H1 (cell line): ENCODE measurements around the gene BCKDHA. TPM values are rescaled to one million over a fixed set of nuclear protein-coding genes. Genes with fewer than 3 reads are reported as not detected.

ENCODE experiments used
- CTCF ChIA-PET: fragments of 300-600 bp; sonication (Branson Sonifier 250); formaldehyde crosslinking; loops from one replicate; lab custom pipeline; 2021; ENCODE audit not compliant: partially characterized antibody; lab: Charles Lee
- POLR2A ChIA-PET: fragments of 300-600 bp; sonication (Branson Sonifier 250); formaldehyde crosslinking; loops from one replicate; lab custom pipeline; 2021; ENCODE audit warnings: inconsistent platforms; ENCODE audit not compliant: partially characterized antibody; lab: Charles Lee
- DNase-seq, 2 experiments: peaks; one replicate each; pipeline versions ENCODE4 v3.0.0 to v3.0.0-alpha.2; 2010 to 2022; ENCODE audit warnings: low spot score in 2 of 2, low read depth in 1 of 2, mixed read lengths in 1 of 2
- FAIRE-seq: peaks from 2 replicates; lab custom pipeline; 2011; peaks lifted over from hg19 to GRCh38; lab: Jason Lieb, UNC
- H2AFZ ChIP-seq: 2 replicates; pipeline ENCODE4 v1.8.1; 2012; ENCODE audit warnings: low read length, inconsistent platforms
- H2AK5ac ChIP-seq: 2 replicates; pipeline ENCODE4 v1.6.1; 2013; ENCODE audit warnings: low read depth, low read length
- H2BK120ac ChIP-seq: replicated peaks from 2 replicates; pipeline ENCODE3; 2013; ENCODE audit warnings: low read depth, low read length, inconsistent platforms
- H2BK12ac ChIP-seq: 2 replicates; pipeline ENCODE4 v1.6.1; 2013; ENCODE audit warnings: low read depth, low read length
- H2BK15ac ChIP-seq: 2 replicates; pipeline ENCODE4 v1.6.1; 2013; ENCODE audit warnings: low read length
- H2BK20ac ChIP-seq: 2 replicates; pipeline ENCODE4 v1.6.1; 2013; ENCODE audit warnings: low read length
- H2BK5ac ChIP-seq: 2 replicates; pipeline ENCODE4 v1.6.1; 2013; ENCODE audit warnings: low read depth, low read length
- H3K14ac ChIP-seq: 2 replicates; pipeline ENCODE4 v1.6.1; 2013; ENCODE audit warnings: inconsistent platforms; ENCODE audit not compliant: insufficient read length
- H3K18ac ChIP-seq: 2 replicates; pipeline ENCODE4 v1.6.1; 2013; ENCODE audit warnings: low read length; ENCODE audit errors: extremely low read depth
- H3K23ac ChIP-seq: 2 replicates; pipeline ENCODE4 v1.6.1; 2013; ENCODE audit warnings: inconsistent platforms; ENCODE audit not compliant: insufficient read length
- H3K23me2 ChIP-seq: 2 replicates; pipeline ENCODE4 v1.6.1; 2013; ENCODE audit warnings: low read depth, low read length
- H3K27ac ChIP-seq: 2 replicates; pipeline ENCODE4 v1.6.1; 2011; ENCODE audit warnings: low read depth, low read length, inconsistent platforms
- H3K27me3 ChIP-seq, 4 experiments: replicated peaks in 1 of 4; 1 replicate in 1 of 4; 2 replicates in 3 of 4; pipeline versions ENCODE4 v1.6.1 to v1.8.1; 2011 to 2013; ENCODE audit warnings: low read length in 3 of 4, mild to moderate bottlenecking in 3 of 4, inconsistent platforms in 2 of 4, mixed read lengths in 2 of 4, moderate library complexity in 1 of 4; ENCODE audit not compliant: control insufficient read depth in 3 of 4, insufficient read depth in 3 of 4; ENCODE audit errors: extremely low read depth in 1 of 4
- H3K36me3 ChIP-seq, 4 experiments: 2 replicates each; pipeline versions ENCODE4 v1.6.1 to v1.8.1; 2011 to 2013; ENCODE audit warnings: mild to moderate bottlenecking in 4 of 4, low read length in 3 of 4, moderate library complexity in 2 of 4, control low read depth in 1 of 4, inconsistent platforms in 1 of 4; ENCODE audit not compliant: insufficient read depth in 4 of 4, control insufficient read depth in 2 of 4
- H3K4ac ChIP-seq: replicated peaks from 2 replicates; pipeline ENCODE3; 2013; ENCODE audit warnings: low read length, low read depth, mixed read lengths, inconsistent platforms; ENCODE audit not compliant: insufficient read length
- H3K4me1 ChIP-seq, 4 experiments: replicated peaks in 1 of 4; 1 replicate in 1 of 4; 2 replicates in 3 of 4; pipeline versions ENCODE4 v1.6.1 to v1.8.1; 2011 to 2013; ENCODE audit warnings: low read length in 3 of 4, inconsistent platforms in 2 of 4, mixed read lengths in 1 of 4; ENCODE audit not compliant: insufficient read depth in 4 of 4, control insufficient read depth in 3 of 4
- H3K4me2 ChIP-seq, 2 experiments: 2 replicates each; pipeline versions ENCODE4 v1.6.1 to v1.8.1; 2011 to 2013; ENCODE audit warnings: low read depth in 2 of 2, low read length in 2 of 2, control low read depth in 1 of 2, inconsistent platforms in 1 of 2, mild to moderate bottlenecking in 1 of 2; ENCODE audit not compliant: insufficient read depth in 1 of 2
- H3K4me3 ChIP-seq, 4 experiments: fragments of 200-600, 300-600 bp in 1 of 4; sonication (generic), shearing (Covaris generic), sonication (Bioruptor Twin) in 1 of 4; 2 replicates each; pipeline versions ENCODE4 v1.5.1 to v1.8.1; 2011 to 2016; ENCODE audit warnings: low read length in 4 of 4, low read depth in 3 of 4, control low read depth in 2 of 4, inconsistent platforms in 2 of 4, mild to moderate bottlenecking in 2 of 4, mixed read lengths in 1 of 4, moderate library complexity in 1 of 4; ENCODE audit not compliant: insufficient read depth in 2 of 4; ENCODE audit errors: extremely low read depth in 1 of 4
- H3K56ac ChIP-seq: replicated peaks from 2 replicates; pipeline ENCODE3; 2013; ENCODE audit warnings: low read depth, mild to moderate bottlenecking, mixed read lengths, low read length, inconsistent platforms; ENCODE audit not compliant: insufficient read length
- H3K79me1 ChIP-seq: 2 replicates; pipeline ENCODE4 v1.6.1; 2013; ENCODE audit warnings: low read depth, low read length, control low read depth
- H3K79me2 ChIP-seq, 2 experiments: 2 replicates each; pipeline versions ENCODE4 v1.6.1 to v1.8.1; 2012 to 2013; ENCODE audit warnings: low read length in 2 of 2, mild to moderate bottlenecking in 2 of 2, inconsistent platforms in 1 of 2; ENCODE audit not compliant: insufficient read depth in 2 of 2, control insufficient read depth in 1 of 2
- H3K9ac ChIP-seq, 4 experiments: replicated peaks in 1 of 4; 1 replicate in 1 of 4; 2 replicates in 3 of 4; pipeline versions ENCODE4 v1.6.1 to v1.8.1; 2011 to 2013; ENCODE audit warnings: low read depth in 3 of 4, low read length in 3 of 4, control low read depth in 2 of 4, mild to moderate bottlenecking in 2 of 4, moderate library complexity in 2 of 4, inconsistent platforms in 1 of 4; ENCODE audit errors: extremely low read depth in 1 of 4
- H3K9me3 ChIP-seq, 2 experiments: 2 replicates each; pipeline versions ENCODE4 v1.6.1 to v1.8.1; 2012 to 2013; ENCODE audit warnings: mild to moderate bottlenecking in 2 of 2, moderate library complexity in 2 of 2, control low read depth in 1 of 2, inconsistent platforms in 1 of 2, low read depth in 1 of 2, low read length in 1 of 2, mixed read lengths in 1 of 2; ENCODE audit not compliant: insufficient read depth in 2 of 2
- H4K20me1 ChIP-seq, 2 experiments: replicated peaks in 1 of 2; 2 replicates each; pipeline versions ENCODE3 to v1.8.1; 2011 to 2013; ENCODE audit warnings: inconsistent platforms in 2 of 2, low read length in 2 of 2, mild to moderate bottlenecking in 1 of 2; ENCODE audit not compliant: insufficient read depth in 2 of 2, control insufficient read depth in 1 of 2
- H4K5ac ChIP-seq: 2 replicates; pipeline ENCODE4 v1.6.1; 2013; ENCODE audit warnings: low read length, low read depth, mixed read lengths, inconsistent platforms; ENCODE audit not compliant: insufficient read length
- H4K8ac ChIP-seq: 2 replicates; pipeline ENCODE4 v1.8.0; 2013; ENCODE audit warnings: mild to moderate bottlenecking, moderate library complexity, low read length, inconsistent platforms; ENCODE audit not compliant: insufficient read depth; ENCODE audit errors: extremely low read depth
- H4K91ac ChIP-seq: replicated peaks from 2 replicates; pipeline ENCODE3; 2013; ENCODE audit warnings: low read length, mixed read lengths, inconsistent platforms; ENCODE audit not compliant: insufficient read length
- POLR2A ChIP-seq, 2 experiments: IDR thresholded peaks; 1 replicate in 1 of 2; 2 replicates in 1 of 2; pipeline ENCODE4 v1.6.1; 2011; ENCODE audit warnings: low read depth in 2 of 2, low read length in 2 of 2, mild to moderate bottlenecking in 2 of 2; ENCODE audit errors: control extremely low read depth in 1 of 2
- SP1 ChIP-seq: IDR thresholded peaks from 2 replicates; pipeline ENCODE4 v1.6.1; 2011; ENCODE audit warnings: low read depth, low read length
- TAF7 ChIP-seq: optimal IDR thresholded peaks from 2 replicates; pipeline ENCODE3; 2011; ENCODE audit warnings: low read depth, mild to moderate bottlenecking, inconsistent platforms, low read length, moderate library complexity, borderline replicate concordance
- WGBS, 2 experiments: shearing (Covaris generic) in 1 of 2; methylation state at CpG; one replicate each; pipeline versions ENCODE4 v1.1.6 to v1.1.7; 2013 to 2015; ENCODE audit warnings: low lambda C conversion rate in 2 of 2, mixed read lengths in 2 of 2, inconsistent platforms in 1 of 2, low coverage in 1 of 2, missing lambda C conversion rate in 1 of 2; ENCODE audit not compliant: insufficient replicate concordance in 2 of 2, insufficient coverage in 1 of 2, insufficient read length in 1 of 2; ENCODE audit errors: extremely low coverage in 1 of 2, missing lambda C conversion rate in 1 of 2; 5-methylcytosine and 5-hydroxymethylcytosine counted together
- polyA plus RNA-seq, 7 experiments: library from polyadenylated mRNA; depleted of rRNA in 3 of 7; stranded (reverse) in 5 of 7; unstranded in 2 of 7; fragments of >200 nt in 5 of 7; fragments of 200-250 nt in 2 of 7; gene quantifications; 1 replicate in 5 of 7; 2 replicates in 1 of 7; 4 replicates in 1 of 7; pipeline versions ENCODE4 v1.2.1 to v1.2.3, GENCODE V29; 2011 to 2013; ENCODE audit warnings: missing spikeins in 2 of 7, mixed read lengths in 2 of 7
- total RNA-seq: library from RNA; stranded (reverse); fragmentation: NEBNext Ultra II Directional; extraction: Animal tissue kit (Norgen Biotek cat#: 25700); gene quantifications from 2 replicates; pipeline ENCODE4 v1.2.1, GENCODE V29; 2021
- TF ChIP-seq, protein P1 (sequence below), 3 experiments: IDR thresholded peaks; 1 replicate in 2 of 3; 2 replicates in 1 of 3; pipeline versions ENCODE4 v1.5.1 to v1.6.1; 2011; ENCODE audit warnings: low read length in 3 of 3, mild to moderate bottlenecking in 3 of 3, inconsistent platforms in 2 of 3, low read depth in 1 of 3, moderate library complexity in 1 of 3; ENCODE audit not compliant: insufficient read depth in 1 of 3; ENCODE audit errors: control extremely low read depth in 1 of 3

Gene BCKDHA
- total and polyA plus RNA-seq, 2 of the 8 experiments (the other 6 are each of a cell fraction or from before 2014, with no cell fraction given) = 14.2 to 69.6 TPM

DNA sequence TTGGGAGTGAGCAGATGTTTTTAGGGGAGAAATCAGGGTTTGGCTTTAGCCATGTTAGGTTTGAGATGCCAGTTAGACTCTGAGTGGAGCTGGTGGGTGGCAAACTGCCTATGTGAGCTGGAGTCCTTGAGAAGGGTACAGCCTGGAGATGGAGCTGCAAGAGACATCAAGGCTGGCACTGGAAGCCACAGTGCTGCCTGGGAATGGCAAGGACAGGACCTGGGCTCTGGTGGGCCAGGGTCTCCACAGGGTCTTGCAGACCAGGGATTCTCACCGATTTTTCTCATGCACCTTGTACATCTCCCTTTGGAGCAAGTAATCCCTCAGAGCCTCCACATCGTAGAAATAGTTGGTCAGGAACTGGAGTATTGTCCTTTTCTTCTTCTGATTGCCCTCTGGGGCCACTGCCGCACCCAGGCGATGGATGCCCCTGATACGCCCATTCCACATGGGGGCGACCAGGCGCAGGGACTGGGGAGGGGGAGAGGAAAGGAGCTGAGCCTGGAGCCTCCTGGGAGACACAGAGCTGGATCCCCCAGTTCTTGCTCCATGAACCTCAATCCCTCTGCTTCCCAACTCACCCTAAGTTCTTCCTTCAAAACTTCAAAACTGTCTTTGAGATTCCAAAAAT lies 40.4 kb downstream of the BCKDHA start:
- Histone ChIP-seq H3K79me2 (peaks cover 0 to 8% of the 10 kb centered on the region in 2 experiments; a peak in 1 of 4 replicates), H3K27ac (no peak overlapping the region), H4K20me1 (peaks cover 0 to 2% of the 10 kb centered on the region in 2 experiments), H3K4me2 (no peak overlapping the region; a peak in 1 of 4 replicates), H2BK120ac (no peak overlapping the region), H2BK20ac (no peak overlapping the region), H2BK12ac (no peak overlapping the region), H2AFZ (no peak overlapping the region), H3K4ac (no peak overlapping the region), H2BK15ac (no peak overlapping the region), H3K36me3 (peaks cover under 1 to 11% (median 5%) of the 10 kb centered on the region in 4 experiments; a peak in 5 of 8 replicates), H3K27me3 (no peaks in the 10 kb centered on the region), H3K9me3 (no peaks in the 10 kb centered on the region), H3K4me3 (no peak overlapping the region), H3K23ac (no peak overlapping the region), H3K9ac (no peak overlapping the region), H2AK5ac (no peak overlapping the region), H4K5ac (no peak overlapping the region), H4K91ac (no peak overlapping the region), H3K14ac (no peak overlapping the region), H3K23me2 (peaks cover 2% of the 10 kb centered on the region; the same call in 1 of the 2 replicates), H4K8ac (no peak overlapping the region), H3K18ac (no peak overlapping the region), H2BK5ac (no peak overlapping the region), H3K4me1 (no peaks in the 10 kb centered on the region), H3K56ac (no peak overlapping the region), H3K79me1 (0 out of 2 replicates have a peak, but pooled peaks cover 4% of the 10 kb centered on the region)
- WGBS, 2 experiments = 87% methylated on average over 7 of the region's 7 CpGs; no CpG with 5 or more reads in 1 of the 2 experiments
- ChIA-PET CTCF (interaction anchor here (1.3 to 20.4 kb wide), 4 partner anchors 9 to 127 kb away, joined by 3 to 364 read pairs (median 14); no protein-coding TSS in a partner anchor), POLR2A (interaction anchor here (1.2 to 6.4 kb wide), 7 partner anchors 10 to 74 kb away, joined by 3 to 87 read pairs (median 9); partner anchors contain the start of genes B3GNT8 and B9D2)
- no peak for DNase-seq
- TF ChIP-seq TAF7 (no peak), POLR2A (IDR thresholded peaks at IDR 0.05; ENCODE audit: control extremely low read depth in 1 of 2, low read depth in 2 of 2, low read length in 2 of 2) (peak in 1 of 2 experiments; percentile 38; a peak in 1 of 3 replicates), SP1 (no peak)
- TF ChIP-seq, protein P1, sequence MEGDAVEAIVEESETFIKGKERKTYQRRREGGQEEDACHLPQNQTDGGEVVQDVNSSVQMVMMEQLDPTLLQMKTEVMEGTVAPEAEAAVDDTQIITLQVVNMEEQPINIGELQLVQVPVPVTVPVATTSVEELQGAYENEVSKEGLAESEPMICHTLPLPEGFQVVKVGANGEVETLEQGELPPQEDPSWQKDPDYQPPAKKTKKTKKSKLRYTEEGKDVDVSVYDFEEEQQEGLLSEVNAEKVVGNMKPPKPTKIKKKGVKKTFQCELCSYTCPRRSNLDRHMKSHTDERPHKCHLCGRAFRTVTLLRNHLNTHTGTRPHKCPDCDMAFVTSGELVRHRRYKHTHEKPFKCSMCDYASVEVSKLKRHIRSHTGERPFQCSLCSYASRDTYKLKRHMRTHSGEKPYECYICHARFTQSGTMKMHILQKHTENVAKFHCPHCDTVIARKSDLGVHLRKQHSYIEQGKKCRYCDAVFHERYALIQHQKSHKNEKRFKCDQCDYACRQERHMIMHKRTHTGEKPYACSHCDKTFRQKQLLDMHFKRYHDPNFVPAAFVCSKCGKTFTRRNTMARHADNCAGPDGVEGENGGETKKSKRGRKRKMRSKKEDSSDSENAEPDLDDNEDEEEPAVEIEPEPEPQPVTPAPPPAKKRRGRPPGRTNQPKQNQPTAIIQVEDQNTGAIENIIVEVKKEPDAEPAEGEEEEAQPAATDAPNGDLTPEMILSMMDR (IDR thresholded peaks at IDR 0.05; ENCODE audit: control extremely low read depth in 1 of 3, insufficient read depth in 1 of 3, low read depth in 1 of 3, low read length in 3 of 3) = peak in 1 of 3 experiments; percentile 6; a peak in 1 of 4 replicates
- FAIRE-seq = no peak
